Fibroblast of the aortic adventitia (primary cell): ENCODE data around the gene KCNJ14. TPM values are rescaled to one million over a fixed set of nuclear protein-coding genes. Genes with fewer than 3 reads are reported as not detected.

Experiments
- DNase-seq: peaks from one replicate; pipeline ENCODE4 v3.0.0-alpha.2; 2010; ENCODE audit warnings: low read depth
- H3K4me3 ChIP-seq: 2 replicates; pipeline ENCODE4 v1.5.1; 2011; ENCODE audit warnings: low read depth, mild to moderate bottlenecking, control low read depth, low read length, moderate library complexity
- CTCF ChIP-seq: IDR thresholded peaks from 2 replicates; pipeline ENCODE4 v1.5.1; 2011; ENCODE audit warnings: mild to moderate bottlenecking, low read length, control low read depth, inconsistent platforms; ENCODE audit not compliant: insufficient read depth
- total RNA-seq: library from RNA; depleted of rRNA; stranded (reverse); fragments of >200 nt; gene quantifications from 2 replicates; pipeline ENCODE4 v1.2.3, GENCODE V29; 2012; ENCODE audit warnings: low replicate concordance

The KCNJ14 gene
- total RNA-seq, 1 donor = 0.54 TPM

DNA sequence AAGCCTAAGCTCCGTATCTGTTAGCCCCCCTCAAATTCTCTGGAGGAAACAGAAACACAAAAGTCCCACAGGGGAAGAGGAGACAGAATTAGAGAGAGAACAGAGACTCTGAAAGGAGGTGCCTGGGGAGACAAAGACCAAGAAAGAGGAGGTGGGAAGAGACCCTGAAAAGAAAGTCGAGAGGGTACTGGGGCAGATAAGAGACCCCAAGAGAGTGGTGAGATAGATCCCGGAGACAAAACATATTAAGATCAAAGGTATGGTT is 10.5 kb upstream of the KCNJ14 start:
- H3K4me3 ChIP-seq = peak overlapping the region; percentile 96
- no peak for TF ChIP-seq CTCF
- no peak for DNase-seq

DNA sequence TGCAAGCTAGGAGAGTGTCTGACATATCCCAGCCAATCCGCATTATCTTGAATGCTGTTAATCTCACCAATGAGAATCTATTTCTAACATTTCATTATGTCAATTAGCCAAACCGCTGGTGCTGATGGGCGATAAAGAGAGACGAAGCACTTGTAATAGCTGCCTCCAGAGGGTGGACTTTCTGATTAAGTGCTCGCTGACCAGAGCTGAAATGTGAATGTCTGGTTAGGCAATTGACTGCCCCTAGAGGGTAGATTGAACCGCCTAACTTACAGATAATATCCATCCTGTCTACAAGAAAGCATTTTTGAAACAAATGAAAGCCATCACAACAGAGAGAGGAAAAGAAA is 10.1 kb upstream of the KCNJ14 start:
- peak; percentile 78 for TF ChIP-seq CTCF
- peak overlapping the region; percentile 96 for H3K4me3 ChIP-seq
- peak; percentile 96 for DNase-seq

GRCh38 chr19:48445606-48446481 is 9.5 kb upstream of the KCNJ14 start, which contains the start of gene GRWD1:
Gene GRWD1, plus strand, starts transcription at chr19:48445983. Its CDS starts 23 bp downstream, at chr19:48446006.
- DNase-seq = peak; percentile 97
- peak within 1 kb of the TSS; percentile 96 for H3K4me3 ChIP-seq
- TF ChIP-seq CTCF = peak; percentile 13

DNA sequence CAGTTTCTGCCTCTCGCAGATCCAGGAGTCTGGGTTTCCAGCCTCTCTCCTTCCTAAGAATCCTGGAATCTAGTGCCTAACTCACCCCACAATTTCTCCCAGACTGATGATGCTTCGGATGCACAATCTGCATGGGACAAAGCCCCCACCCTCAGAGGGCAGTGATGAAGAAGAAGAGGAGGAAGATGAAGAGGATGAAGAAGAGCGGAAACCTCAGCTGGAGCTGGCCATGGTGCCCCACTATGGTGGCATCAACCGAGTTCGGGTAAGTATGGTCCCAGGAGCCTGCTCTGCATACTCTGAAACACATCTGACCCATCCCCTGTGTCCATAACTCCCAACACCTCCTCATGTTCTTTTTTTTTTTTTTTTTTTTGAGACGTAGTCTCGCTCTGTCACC is 8.8 kb upstream of the KCNJ14 start:
- peak overlapping the region; percentile 96 for H3K4me3 ChIP-seq
- DNase-seq = no peak
- TF ChIP-seq CTCF = no peak

DNA sequence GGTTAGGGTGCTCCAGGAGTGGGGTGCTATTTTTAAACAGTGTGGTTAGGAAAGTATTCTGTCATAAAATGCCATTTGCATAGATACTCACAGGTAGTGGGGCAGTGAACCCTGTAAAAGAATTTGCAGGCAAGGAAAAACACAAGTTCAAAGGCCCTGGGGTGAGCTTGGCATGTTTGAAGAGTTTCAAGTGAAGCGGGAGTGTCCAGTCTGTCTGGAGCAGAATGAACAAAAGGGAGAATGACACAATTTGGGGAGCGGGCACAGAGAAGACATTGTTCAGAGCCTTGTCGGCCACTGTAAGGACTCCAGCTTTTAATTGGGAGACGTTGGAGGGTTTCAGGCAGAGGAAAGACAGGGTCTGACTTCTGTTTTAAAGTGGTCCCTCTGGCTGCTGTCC is 6.8 kb upstream of the KCNJ14 start:
- TF ChIP-seq CTCF = no peak
- no peak overlapping the region for H3K4me3 ChIP-seq
- no peak for DNase-seq

DNA sequence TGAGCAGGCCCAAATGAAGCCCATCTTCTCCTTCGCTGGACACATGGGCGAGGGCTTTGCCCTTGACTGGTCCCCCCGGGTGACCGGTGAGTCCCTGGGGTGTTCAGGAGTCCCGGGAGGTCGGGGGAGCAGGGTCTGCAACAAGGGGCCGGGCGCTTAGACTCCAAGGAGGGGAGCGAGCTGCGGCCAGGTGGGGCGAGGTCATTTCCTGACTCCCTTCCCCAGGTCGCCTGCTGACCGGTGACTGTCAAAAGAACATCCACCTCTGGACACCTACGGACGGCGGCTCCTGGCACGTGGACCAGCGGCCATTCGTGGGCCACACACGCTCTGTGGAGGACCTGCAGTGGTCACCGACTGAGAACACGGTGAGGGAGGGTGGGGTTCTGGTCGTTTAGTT is 4.9 kb upstream of the KCNJ14 start:
- DNase-seq = no peak
- H3K4me3 ChIP-seq = no peak overlapping the region

More for the DNA sequence above, 4.9 kb upstream of the KCNJ14 start:
- no peak for TF ChIP-seq CTCF
